ENCODE measurements around the gene AGBL4.

Gene AGBL4

DNA sequence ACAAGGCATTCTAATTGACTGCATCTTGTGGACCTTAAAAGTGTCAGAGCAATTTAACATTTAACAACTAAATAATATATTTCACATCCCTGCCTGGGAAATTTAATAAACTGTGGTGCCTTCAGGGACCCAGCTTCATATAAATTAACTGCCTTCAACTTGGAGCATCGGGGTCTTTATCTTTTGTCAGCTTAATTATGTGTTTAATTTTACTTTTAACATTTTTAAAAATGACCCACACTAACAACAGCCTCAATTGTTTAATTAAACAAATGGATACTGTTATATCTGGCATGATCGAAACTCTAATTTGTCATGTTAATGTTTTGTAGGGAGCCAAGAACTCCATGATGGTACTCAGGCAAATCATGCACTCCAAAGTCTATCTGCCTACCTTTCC is 857.7 kb downstream of the AGBL4 start:
- no peak for DNase-seq

DNA sequence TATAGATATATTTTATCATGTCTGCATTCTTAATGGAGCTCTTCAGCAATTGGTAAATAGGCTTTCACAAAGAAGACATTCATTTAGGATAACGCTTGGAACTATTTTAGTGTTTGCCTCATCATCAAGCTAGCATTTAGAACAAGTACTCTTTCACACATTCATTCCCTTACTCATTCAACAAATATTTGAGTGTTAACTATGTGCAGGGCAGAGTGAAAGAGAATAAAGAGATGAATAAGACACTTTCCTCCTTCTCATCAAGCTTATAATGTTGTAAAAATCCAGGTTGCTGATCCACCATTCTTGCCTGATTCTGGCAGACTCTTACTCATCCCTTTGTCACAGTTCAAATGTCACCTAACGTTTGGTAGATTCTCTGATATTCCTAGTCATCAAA is 860.7 kb downstream of the AGBL4 start:
- DNase-seq, result no peak

DNA sequence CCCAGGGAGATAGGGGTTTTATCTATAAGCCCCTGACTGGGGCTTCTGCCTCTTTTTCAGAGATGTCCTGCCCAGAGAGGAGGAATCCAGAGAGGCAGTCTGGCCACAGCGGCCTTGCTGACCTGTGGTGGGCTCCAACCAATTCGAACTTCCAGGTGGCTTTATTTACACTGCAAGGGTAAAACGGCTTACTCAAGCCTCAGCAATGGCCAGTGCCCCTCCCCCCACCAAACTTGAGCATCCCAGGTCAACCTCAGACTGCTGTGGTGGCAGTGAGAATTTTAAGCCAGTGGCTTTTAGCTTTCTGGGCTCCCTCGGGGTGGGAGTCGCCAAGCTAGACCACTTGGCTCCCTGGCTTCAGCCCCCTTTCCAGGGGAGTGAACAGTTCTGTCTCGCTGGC is 863.1 kb downstream of the AGBL4 start:
- no peak for DNase-seq

DNA sequence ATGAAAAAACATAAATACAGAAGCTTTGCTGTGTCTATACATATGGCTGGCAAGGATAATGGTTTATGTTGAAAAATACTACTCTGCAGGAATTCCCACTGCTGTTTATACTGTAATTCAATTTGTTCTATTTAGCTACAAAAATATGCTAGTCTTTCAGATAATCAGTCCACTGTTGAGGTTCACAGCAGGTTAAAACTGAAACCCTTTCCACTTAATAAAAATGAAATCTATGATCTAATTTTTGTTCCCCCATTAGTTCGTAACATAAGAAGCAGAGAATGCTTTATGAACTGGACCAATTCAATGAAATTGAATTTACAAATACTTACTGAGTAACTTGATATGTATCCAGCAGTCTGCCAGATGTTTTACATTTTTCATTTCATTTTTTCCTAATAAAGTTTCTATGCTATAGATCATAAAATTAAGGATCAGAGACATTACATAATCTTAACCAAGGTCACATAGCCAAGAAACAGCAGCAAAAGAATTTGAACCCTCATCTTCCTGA is 887.0 kb downstream of the AGBL4 start:
- DNase-seq, result no peak

DNA sequence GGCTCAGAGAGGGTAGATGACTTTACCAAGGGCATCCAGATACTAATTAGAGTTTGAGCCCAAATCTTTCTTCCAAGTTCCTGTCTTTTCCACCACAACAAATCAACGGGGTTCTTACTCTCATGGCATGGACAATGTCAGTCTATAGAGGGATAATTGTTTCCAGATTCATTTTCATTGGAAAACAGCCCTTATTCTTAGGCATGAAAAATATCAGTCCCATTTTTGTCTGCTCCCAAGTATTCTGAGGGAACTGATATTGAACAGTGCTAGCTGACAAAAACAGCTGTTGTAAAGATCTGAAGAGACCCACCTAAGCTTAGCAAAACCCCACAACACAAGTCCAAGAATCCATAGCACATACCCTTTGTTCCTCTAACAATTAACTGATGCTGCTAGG is 898.0 kb downstream of the AGBL4 start:
- no peak for DNase-seq

DNA sequence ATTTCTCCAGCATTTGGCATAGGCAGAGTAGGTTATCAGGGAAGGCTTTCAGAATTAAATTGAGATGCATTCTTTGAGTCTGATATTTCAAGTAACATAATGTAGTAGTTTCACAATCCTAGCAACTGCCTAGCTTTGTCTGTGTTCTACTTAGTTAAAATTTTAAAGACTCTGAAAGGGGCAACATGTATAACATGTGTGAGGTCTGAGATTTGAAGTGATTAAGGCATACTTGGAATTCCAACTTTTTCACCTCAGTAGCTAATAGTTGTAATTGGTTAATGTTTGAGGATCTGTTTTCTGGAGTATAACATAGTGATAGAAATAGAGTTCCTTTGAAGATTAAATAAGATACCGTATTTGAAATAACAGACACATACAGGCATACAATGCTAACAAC is 911.8 kb downstream of the AGBL4 start:
- DNase-seq, result no peak

DNA sequence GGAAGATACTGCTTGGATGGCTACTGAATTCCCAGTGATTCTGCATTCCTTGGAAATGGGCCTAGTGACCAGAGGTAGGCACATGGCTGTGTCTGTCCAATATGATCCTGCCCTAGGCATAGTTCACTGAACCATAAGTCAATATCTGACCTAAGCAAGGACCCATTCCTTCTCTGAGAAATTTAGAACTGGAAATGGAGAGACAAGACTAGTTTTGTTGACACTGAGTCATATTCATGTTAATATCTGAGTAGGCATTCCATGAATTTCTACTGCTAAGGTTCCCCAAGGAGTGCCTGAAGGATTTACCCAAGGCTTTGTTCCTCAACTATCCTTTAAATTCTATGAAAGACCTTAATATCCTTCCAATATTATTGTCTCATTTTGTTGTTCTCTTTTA is 917.3 kb downstream of the AGBL4 start:
- DNase-seq, result no peak

DNA sequence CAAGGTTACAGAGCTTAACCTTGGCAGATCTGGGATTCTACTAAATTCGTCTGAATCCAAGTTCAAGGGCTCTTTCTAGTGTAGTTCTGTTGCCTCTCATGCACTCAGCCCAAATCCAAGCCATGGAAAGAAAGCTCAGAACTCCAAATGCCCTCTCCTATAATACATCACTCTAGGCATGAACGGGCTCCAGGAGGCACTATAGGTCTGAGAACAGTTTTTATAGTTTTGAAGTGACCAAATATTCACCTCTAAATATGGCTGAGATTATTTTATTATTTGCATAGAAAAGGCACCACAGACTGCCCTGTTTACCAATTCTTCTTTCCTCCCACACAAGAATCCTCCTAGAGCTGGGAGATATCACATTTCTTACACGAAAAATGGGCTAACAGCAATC is 919.2 kb downstream of the AGBL4 start:
- DNase-seq, result no peak

DNA sequence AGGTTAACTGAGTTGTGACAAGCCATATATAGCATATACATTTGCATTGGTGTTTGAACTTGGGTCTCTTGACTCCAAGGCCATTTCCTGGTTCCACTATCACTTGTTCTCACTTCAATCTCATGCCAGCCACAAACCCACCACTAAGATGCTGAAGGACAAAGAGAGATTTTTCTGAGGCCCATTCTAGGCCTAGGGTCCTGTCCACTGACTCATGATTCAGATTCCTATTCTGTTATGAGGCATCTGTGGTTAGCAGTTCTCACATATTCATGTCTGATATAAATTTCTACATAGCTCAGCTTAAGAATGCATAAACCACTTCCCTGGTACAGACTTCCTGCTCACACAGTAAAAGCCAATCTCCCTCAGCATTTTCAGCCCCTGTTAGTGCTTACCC is 921.0 kb downstream of the AGBL4 start:
- DNase-seq, result no peak

DNA sequence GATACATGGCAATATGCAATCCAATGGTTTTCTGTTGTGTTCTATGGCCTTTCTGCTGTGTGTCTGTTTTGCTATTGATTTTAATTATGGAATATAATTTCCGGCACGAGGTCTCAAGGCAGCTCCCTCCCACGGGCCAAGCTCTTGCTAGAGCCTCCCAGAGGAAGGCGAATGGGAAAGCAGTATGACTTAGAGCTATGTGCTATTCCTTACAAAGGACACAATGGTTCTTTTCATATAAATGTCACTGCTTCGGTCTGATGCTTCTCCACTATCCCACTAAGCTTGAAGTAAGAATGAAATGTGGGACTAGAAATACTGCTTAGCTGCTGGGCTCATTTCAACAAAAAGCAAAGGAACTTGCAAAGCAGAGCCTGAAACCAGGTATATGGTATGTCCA is 924.9 kb downstream of the AGBL4 start:
- no peak for DNase-seq

DNA sequence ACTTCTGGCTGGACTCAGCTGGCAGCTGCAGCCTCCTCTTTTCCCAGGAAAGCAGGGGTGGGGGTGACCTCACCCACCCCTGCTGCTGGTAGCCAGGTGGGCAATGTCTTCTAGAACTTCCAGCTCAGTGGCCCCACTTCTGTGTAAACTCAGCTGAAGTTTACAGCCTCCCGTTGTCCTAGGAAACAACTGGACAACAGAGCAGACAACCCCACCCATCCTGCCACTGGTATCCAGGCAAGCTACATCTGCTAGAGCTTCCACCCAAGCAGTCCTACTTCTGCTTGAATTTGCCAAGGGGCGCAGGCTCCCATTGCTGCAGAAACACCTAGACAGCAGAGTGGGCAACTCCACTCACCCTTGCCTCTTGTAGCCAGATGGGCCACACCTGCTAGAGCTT is 937.4 kb downstream of the AGBL4 start:
- no peak for DNase-seq

DNA sequence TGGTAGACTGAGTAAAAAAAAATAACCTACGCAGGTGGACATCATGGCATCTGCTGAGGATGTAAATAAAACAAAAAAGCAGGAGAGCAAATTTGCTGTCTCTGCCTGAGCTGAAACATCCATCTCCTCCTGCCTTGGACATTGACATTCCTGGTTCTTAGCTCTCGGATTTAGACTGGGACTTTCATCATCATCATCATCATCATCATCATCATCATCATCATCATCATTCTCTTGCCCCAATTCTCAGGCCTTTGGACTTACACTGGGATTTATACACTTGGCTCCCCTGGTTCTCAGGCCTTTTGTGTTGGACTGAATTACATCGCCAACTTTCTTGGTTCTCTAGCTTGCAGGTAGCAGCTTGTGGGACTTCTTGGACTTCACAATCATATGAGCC is 938.7 kb downstream of the AGBL4 start:
- DNase-seq, result no peak

DNA sequence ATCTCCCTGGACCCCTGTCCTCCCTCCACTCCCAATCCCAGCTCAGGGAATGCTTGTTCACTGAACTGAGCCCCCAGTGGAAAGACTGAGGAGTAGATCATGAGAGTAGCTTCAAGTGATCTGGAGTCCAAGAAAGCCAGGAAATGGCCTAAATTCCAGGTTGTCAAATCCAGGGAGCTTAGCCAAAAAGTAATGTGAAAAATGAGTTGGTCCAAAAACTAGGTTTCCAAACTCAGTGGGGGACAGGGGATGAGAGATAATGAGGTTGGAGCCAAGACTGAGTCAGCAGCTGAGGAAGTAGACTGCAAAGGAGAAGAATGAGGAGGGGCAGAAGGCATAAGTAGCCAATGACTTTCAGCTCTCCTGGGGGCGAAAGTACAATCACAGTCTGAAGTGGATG is 963.0 kb downstream of the AGBL4 start:
- DNase-seq, result no peak

DNA sequence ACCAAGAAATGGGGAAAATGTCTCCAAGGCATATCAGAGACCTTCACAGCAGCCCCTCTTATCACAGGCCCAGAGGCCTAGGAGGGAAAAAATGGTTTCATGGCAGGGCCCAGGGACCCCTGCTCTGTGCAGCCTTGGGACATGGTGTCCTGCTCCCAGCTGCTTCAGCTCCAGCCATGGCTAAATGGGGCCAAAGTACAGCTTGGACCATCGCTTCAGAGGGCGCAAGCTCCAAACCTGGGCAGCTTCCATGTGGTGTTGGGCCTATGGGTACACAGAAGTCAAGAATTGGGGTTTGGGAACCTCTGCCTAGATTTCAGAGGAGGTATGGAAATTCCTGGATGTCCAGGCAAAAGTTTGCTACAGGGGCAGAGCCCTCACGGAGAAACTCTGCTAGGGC is 964.7 kb downstream of the AGBL4 start:
- DNase-seq, result no peak

DNA sequence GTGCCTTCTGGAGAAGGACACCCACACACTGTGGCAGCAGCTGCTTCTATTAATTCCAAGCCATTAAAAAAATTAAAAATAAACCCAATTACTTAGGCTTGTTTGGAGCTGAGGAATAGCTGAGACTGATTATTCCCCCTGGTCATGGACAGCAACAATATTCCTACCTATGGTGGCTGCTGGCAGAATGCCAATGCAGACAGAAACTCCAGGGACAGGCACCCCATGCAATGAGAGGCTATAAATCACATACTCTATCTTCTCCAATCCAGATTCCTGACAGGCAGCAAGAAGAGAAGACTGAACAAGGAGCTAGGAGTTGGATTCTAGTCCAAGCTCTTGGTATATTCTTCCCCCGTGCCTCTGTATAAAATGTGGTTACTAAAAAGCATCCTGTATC is 971.7 kb downstream of the AGBL4 start:
- DNase-seq, result no peak

DNA sequence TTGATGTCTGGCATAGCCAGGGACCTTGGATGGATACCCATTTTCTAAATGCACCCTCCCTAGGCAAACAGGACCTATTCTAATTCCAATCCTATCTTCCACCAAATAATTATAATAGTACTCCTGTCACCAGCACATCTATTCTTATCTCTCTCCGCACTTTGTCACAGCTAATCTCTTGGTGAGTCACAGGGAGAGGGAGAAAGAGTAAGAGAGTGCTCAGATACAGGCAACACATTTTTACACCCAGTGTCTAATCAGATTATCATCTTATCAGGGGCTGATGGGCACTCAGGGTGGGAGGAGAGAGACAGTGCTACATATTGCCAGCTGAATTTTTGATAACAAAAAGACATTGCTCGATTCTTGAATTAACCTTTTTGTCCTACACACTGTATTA is 972.1 kb downstream of the AGBL4 start:
- no peak for DNase-seq

DNA sequence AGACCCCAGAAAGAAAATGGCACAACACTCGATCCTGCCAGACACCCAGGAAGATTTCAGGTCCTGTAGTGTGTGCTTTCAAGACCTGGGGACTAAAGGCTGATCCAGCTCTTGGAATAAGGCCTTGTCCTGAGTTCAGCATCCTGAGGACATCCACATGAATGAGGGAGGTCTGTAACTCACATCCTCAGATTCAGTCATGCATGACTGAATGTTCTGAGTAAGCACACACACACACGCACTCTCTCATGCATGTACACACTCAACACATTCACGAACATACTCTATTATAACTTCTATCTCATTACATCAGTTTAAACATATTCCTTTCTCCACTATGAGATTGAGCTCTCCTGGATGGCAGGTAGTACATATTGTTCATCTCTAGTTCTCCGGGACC is 973.7 kb downstream of the AGBL4 start:
- no peak for DNase-seq

DNA sequence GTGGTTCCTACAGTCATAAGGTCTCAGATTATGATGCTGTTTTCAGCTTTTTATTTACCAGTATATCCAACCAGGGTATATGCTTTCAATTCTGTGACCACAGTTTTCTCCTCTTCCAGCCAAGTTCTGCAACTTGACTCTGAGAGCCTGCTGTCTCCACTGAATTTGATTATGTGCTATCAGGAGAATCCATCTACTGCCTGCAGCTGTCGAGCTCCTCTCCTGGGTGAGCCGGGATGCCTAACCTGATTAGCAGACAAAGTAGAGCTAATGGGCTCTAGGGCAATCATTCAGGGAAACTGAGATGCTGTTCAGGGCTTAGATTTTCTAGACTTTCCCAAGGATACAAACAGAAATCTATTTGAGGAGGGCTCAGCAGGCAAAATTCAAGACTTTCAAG is 975.6 kb downstream of the AGBL4 start:
- no peak for DNase-seq

DNA sequence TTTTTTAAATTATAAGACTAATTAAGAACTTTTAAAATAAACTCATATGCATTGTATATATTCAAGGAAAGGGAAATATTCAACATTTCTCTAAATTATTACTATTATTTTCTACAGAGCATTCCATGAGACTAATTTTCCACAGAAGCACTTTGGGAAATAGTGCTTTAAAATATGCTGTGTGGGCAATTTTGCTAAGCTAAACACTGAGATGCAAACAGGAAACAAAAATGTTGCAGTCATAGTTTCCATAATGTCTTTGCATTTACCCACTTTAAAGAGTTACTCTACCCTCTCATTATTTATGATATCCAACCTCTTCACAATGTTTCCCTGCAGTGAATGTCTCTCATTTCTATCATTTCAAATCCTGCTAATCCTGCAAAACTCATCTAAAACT is 977.4 kb downstream of the AGBL4 start:
- no peak for DNase-seq

DNA sequence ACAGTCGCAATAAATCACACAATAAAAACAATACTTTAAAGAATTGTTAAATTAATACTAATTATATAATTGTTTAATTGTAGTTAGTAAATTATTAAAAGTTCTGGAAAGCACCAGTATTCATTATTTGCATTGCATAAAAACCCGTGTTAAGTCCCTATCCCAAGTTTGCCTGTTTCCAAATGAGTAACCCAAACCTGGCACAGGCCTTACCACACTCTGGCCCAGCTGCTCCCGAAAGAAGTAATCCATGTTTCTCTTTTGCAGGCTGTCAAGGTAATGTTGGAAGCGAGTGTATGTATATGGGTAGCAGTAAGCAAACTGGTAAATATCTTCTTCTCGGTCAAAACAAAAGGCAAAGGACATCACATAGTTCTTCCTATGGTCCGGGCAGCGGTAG is 978.4 kb downstream of the AGBL4 start:
- DNase-seq, result no peak

DNA sequence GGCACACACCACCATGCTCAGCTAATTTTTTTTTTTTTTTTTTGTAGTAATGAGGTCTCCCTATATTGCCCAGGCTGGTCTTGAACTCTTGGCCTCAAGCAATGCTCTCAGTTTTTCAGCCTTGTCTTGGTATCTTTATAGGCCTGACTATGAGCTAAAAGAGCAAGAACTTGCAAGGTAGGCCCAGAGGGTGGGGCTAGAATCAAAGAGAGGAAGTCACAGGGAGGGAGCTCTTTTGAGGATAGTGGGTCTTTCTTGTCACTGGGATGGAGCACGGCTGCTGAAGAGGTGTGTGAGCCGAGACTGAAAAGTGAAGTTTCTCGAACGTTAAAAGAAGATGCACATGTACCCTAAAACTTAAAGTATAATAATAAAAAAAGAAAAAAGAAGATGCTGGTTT is 987.1 kb downstream of the AGBL4 start:
- DNase-seq, result no peak

DNA sequence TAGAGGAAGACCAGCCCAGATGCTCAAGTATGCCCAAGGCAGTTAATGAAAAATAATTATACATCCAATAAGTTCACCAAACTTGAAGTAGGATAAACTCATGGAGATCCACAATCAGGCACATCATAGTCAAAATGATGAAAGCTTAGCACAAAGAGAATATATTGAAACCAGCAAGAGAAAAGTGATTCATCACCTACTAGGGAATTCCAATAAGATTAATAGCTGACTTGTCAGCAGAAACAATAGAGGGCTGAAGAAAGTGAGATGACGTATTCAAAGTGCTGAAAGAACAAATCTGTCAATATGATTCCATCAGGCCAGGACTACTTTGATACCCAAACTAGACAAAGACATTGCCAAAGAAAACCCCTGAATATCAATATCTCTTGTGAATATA is 995.4 kb downstream of the AGBL4 start:
- DNase-seq, result no peak

DNA sequence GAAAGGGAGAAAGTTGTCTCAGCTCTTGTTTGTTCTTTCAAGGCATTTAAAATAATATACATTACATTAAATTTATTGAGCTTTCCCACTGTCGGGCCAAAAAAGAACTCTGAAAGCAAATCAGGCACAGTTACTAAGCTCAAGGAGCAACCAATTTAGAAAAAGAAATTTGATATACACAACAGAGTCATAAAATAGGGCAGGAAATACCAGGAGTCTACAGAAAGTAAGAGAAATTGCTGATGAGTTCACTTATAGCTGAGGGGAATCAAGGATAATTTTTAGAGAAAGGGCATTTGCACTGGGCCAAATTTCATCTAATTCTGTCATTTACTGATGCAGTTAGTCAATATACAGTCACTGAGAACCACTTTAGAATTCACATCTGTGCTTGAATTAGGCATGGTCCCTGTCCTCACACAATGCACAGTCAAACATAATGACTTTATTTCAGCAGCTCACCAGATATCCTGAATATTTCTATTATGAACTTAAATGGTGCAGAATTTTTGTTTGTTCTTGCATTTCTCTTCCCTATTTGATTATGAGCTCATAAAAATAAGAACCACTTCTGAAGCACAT is 997.4 kb downstream of the AGBL4 start:
- DNase-seq, result no peak

DNA sequence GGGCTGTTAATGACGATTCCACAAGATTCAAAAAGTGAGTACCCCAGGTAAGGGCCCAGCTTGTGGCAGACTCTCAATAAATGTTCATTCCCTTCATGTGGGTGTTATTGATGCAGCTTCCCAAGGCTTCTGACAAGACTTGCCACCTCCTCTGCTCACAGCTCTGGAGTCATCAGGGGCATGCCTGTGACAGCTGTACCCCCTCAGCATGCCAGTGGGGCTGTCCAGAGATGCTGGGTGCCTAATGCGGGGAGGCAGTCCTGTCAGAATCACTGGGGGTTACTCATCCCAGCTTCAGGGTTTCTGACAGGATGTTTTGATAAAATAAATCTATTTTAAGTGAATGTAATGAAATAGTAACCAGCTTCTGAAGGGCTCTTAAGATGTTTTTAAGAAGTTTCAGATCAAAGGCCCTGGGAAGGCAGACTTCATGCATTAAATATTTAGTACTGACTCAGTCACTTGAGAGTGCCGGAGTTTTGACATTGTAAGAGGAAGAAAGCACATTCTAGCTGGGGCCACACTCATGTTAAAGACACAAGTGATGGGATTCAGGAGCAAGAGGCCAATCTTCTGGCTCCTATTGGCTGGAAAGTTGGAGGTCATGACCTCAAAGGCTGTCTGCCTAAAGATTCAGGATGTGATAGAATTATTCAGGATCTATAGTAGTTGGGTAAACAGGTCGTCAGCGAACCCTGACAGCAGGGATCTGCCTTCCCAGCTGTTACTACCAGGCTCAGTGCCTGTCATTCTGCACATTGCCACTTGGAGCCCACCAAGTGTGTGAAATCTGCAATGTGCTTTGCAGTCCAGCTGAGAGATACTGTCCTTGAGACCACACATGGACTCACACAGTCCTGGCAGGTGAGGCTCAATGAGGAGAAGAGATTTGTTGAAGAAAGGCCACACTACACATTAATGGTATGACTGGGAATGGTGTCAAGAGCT is 1007.5 kb downstream of the AGBL4 start:
- no peak for DNase-seq

DNA sequence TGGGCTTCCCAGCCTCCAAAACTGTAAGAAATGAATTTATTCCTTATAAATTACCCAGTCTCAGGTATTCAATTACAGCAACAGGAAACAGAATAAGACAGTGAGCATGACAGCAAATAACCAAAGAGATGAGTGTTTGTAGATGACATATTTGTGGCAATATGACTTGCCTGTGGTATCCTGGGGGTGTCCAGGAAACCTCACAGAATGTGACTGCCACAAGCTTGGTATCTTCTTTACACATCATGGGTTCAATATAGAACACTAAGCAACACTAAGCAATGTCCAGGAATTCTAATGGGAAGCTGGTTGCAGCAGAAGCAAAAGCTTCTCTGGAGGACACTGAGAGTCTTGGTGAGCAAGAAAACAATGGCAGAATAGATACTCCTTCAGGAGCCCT is 1010.7 kb downstream of the AGBL4 start:
- DNase-seq, result no peak
